Liver (tissue), 2 donors: Measurements from ENCODE around the gene GFRA3.

Experiments used
- TF ChIP-seq, protein P1 (sequence below): fragments of 150-350 bp; IDR thresholded peaks from 2 replicates; pipeline ENCODE4 v1.5.1; 2017; ENCODE audit warnings: improper control_type of control experiment, low read depth, low read length; ENCODE audit not compliant: missing input control
- TF ChIP-seq, protein P2 (sequence below): IDR thresholded peaks from 2 replicates; pipeline ENCODE4 v1.6.1; 2016; ENCODE audit warnings: antibody characterized with exemption, mild to moderate bottlenecking
- donor health status: healthy.

DNA sequence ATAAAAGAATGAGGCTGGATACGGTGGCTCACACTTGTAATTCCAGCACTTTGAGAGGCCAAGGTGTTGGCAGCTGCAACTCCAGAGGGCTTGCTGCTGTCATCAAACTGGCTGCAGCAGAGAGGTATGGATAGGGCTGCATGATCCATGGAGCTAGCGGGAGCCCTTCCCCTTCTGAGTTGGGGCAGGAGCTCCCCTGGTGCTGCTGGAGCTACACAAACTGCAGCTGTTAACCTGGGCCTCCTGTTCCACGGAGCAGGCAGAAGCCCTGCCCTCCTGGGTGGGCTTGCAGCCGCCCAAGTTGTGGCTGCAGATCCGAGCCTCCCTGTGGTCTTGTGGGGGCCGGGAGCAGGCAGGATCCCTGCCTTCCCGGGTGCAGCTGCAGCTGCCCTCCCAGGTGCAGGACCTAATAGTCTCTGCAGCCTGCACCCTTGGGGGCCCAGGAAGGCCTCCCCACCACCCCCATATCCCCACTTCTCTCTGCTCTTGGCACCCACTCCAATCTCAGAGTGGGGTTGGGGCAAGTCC lies 41.4 kb upstream of the GFRA3 start:
- TF ChIP-seq, protein P1, sequence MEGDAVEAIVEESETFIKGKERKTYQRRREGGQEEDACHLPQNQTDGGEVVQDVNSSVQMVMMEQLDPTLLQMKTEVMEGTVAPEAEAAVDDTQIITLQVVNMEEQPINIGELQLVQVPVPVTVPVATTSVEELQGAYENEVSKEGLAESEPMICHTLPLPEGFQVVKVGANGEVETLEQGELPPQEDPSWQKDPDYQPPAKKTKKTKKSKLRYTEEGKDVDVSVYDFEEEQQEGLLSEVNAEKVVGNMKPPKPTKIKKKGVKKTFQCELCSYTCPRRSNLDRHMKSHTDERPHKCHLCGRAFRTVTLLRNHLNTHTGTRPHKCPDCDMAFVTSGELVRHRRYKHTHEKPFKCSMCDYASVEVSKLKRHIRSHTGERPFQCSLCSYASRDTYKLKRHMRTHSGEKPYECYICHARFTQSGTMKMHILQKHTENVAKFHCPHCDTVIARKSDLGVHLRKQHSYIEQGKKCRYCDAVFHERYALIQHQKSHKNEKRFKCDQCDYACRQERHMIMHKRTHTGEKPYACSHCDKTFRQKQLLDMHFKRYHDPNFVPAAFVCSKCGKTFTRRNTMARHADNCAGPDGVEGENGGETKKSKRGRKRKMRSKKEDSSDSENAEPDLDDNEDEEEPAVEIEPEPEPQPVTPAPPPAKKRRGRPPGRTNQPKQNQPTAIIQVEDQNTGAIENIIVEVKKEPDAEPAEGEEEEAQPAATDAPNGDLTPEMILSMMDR, result no peak
- TF ChIP-seq, protein P2, sequence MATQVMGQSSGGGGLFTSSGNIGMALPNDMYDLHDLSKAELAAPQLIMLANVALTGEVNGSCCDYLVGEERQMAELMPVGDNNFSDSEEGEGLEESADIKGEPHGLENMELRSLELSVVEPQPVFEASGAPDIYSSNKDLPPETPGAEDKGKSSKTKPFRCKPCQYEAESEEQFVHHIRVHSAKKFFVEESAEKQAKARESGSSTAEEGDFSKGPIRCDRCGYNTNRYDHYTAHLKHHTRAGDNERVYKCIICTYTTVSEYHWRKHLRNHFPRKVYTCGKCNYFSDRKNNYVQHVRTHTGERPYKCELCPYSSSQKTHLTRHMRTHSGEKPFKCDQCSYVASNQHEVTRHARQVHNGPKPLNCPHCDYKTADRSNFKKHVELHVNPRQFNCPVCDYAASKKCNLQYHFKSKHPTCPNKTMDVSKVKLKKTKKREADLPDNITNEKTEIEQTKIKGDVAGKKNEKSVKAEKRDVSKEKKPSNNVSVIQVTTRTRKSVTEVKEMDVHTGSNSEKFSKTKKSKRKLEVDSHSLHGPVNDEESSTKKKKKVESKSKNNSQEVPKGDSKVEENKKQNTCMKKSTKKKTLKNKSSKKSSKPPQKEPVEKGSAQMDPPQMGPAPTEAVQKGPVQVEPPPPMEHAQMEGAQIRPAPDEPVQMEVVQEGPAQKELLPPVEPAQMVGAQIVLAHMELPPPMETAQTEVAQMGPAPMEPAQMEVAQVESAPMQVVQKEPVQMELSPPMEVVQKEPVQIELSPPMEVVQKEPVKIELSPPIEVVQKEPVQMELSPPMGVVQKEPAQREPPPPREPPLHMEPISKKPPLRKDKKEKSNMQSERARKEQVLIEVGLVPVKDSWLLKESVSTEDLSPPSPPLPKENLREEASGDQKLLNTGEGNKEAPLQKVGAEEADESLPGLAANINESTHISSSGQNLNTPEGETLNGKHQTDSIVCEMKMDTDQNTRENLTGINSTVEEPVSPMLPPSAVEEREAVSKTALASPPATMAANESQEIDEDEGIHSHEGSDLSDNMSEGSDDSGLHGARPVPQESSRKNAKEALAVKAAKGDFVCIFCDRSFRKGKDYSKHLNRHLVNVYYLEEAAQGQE, result no peak
